ENCODE results near the gene SPP2. TPM values are rescaled to one million over a fixed set of nuclear protein-coding genes. Genes with fewer than 3 reads are reported as not detected.

SPP2 gene
- total RNA-seq, 1 donor from 2014 or later, result not detected

DNA sequence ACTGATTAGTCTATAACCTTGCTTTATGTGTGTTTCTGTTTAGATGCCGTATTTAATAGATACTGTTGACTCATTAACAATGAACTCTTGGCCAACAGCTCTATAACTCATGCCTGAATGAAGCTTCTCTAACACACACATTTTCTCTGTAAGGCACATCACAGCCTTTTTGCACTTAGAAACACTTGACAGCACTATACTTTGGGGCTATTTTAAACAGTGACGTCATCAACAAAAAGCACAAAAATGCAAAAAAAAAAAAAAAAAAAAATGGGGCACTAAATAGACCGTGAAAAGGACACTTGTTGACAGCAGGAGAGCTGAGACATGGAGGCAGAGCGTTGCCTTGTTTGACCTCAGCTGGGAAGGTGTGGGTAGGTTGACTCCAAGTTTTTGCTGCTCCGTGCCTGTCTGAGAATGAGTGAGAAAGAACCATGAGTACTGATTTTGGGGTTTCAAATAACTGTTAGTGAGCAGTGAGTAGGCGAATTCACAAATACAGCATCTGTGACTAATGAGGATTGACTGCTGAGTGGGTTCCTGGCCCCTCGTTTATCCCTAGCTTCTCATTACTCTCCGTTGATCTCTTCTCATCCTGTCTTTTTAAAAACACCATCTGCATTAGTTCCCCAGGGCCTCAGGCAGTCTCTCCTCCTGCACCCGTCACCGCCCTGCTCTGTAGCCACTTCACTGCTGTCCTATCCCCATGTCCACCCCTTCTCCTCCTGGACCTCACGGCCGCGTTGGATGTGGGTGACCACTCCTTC is 24.4 kb downstream of the SPP2 start:
- no peaks in the 10 kb centered on the region for H3K36me3 ChIP-seq
- intact Hi-C loops (cut with DNase I), result no loop called here

DNA sequence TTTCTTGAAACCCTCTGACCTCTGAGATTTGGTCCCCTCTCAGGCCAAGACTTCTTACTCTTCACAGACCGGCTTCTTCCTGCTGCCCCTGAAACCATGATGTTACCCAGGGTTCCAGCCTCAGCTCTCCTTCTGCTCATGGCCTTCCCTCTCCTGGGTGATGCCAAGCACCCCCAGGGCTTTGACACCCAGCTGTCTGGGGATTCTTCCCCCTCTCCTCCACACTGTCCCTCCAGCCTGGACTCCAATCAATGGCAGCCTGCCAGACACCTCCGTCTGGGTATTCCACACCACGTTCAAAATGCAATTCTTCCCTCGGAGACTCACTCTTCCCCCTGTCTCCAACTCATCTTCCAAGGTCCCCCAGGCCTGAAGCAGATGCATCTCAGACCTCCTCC is 25.0 kb downstream of the SPP2 start:
- Histone ChIP-seq H3K9me3 (no peaks in the 10 kb centered on the region), H3K4me1 (no peaks in the 10 kb centered on the region), H3K4me3 (no peak overlapping the region), H3K27ac (no peak overlapping the region), H3K36me3 (no peaks in the 10 kb centered on the region), H3K27me3 (no peaks in the 10 kb centered on the region)
- intact Hi-C loops (cut with DNase I), result no loop called here
- no peak for TF ChIP-seq POLR2A (IDR thresholded peaks at IDR 0.05)
- no peak for TF ChIP-seq POLR2AphosphoS5 (IDR thresholded peaks at IDR 0.05; ENCODE audit: insufficient read depth in 1 of 2, low read depth in 1 of 2)
- TF ChIP-seq, protein P1, sequence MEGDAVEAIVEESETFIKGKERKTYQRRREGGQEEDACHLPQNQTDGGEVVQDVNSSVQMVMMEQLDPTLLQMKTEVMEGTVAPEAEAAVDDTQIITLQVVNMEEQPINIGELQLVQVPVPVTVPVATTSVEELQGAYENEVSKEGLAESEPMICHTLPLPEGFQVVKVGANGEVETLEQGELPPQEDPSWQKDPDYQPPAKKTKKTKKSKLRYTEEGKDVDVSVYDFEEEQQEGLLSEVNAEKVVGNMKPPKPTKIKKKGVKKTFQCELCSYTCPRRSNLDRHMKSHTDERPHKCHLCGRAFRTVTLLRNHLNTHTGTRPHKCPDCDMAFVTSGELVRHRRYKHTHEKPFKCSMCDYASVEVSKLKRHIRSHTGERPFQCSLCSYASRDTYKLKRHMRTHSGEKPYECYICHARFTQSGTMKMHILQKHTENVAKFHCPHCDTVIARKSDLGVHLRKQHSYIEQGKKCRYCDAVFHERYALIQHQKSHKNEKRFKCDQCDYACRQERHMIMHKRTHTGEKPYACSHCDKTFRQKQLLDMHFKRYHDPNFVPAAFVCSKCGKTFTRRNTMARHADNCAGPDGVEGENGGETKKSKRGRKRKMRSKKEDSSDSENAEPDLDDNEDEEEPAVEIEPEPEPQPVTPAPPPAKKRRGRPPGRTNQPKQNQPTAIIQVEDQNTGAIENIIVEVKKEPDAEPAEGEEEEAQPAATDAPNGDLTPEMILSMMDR (IDR thresholded peaks at IDR 0.05), result no peak
- DNase-seq (ENCODE audit: extremely low spot score in 2 of 2), result no peak

More for the DNA sequence above, 24.4 kb downstream of the SPP2 start:
- Histone ChIP-seq H3K27me3 (no peaks in the 10 kb centered on the region), H3K27ac (no peak overlapping the region), H3K9me3 (no peaks in the 10 kb centered on the region), H3K4me1 (no peaks in the 10 kb centered on the region), H3K4me3 (no peak overlapping the region)
- TF ChIP-seq, protein P1 (IDR thresholded peaks at IDR 0.05), result no peak
- TF ChIP-seq POLR2AphosphoS5 (IDR thresholded peaks at IDR 0.05; ENCODE audit: insufficient read depth in 1 of 2, low read depth in 1 of 2), result no peak
- no peak for TF ChIP-seq POLR2A (IDR thresholded peaks at IDR 0.05)
- no peak for DNase-seq (ENCODE audit: extremely low spot score in 2 of 2)

DNA sequence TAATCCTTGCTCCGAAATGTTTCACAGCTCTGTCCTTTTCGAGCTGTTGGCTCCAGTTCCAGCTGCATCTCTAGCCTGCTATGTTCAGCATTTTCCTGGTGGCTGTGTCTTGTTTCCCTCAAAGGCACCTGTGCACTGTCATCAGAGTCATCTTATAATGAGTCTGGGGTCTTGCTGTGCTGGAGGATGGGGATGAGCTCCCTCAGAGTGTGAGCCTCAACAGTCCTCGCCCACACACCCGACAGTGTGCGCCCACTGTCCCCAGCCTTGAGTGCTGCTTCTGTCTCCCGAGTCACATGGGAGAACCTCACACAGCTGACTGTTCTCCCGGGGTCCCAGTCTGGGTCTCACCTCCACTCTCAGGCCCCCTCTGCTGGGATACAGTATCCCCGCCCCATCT is 25.4 kb downstream of the SPP2 start:
- Histone ChIP-seq H3K9me3 (no peaks in the 10 kb centered on the region), H3K4me3 (no peak overlapping the region), H3K27me3 (no peaks in the 10 kb centered on the region), H3K4me1 (no peaks in the 10 kb centered on the region), H3K36me3 (no peaks in the 10 kb centered on the region), H3K27ac (no peak overlapping the region)
- no peak for DNase-seq (ENCODE audit: extremely low spot score in 2 of 2)
- intact Hi-C loops (cut with DNase I), result no loop called here
- TF ChIP-seq POLR2A (IDR thresholded peaks at IDR 0.05), result no peak
- TF ChIP-seq POLR2AphosphoS5 (IDR thresholded peaks at IDR 0.05; ENCODE audit: insufficient read depth in 1 of 2, low read depth in 1 of 2), result no peak
- TF ChIP-seq, protein P1 (IDR thresholded peaks at IDR 0.05), result no peak

DNA sequence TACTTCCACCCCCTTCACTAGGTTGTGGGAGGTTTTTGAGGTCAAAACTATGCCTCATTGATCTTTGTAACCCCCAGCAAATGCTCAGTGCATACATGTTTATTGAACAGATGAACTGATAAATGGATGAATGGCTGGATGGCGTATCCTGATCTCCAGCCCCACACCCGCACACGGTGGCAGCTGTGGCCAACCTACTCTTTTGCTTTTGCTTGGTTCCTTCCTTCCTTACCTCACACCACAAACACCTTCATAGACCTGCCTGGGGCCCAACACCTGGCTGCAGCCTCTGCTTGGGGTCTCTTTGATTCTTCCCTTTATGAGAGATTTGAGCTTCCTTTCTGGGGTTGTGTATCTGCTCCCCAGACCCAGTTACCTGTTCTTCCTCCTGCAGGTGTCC is 25.9 kb downstream of the SPP2 start:
- DNase-seq (ENCODE audit: extremely low spot score in 2 of 2), result peak in 1 of 2 donors; percentile 42
- Histone ChIP-seq H3K4me3 (no peak overlapping the region), H3K4me1 (no peaks in the 10 kb centered on the region), H3K27ac (no peak overlapping the region), H3K36me3 (no peaks in the 10 kb centered on the region), H3K9me3 (no peaks in the 10 kb centered on the region), H3K27me3 (no peaks in the 10 kb centered on the region)
- TF ChIP-seq POLR2A (IDR thresholded peaks at IDR 0.05), result no peak
- intact Hi-C loops (cut with DNase I), result no loop called here

DNA sequence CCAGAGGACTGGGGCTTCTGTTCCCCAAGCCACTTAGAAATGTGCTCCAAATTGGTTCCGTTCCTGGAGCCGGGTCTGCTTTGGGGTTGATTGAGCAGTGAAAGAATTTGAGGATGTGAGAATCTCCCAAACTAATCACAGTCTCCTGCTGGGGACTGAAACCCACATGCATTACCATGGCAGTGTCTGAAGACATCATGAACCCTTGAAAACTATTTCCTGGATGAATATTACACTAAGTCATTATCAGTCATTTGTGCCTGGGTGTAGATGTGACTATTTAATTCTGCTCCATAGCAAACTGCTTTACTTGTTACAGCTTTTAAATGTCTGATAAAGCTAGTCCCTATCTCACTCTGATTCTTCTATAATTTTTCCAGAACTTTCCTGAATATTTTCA is 27.6 kb downstream of the SPP2 start:
- Histone ChIP-seq H3K4me1 (no peaks in the 10 kb centered on the region), H3K9me3 (no peaks in the 10 kb centered on the region), H3K27me3 (no peaks in the 10 kb centered on the region), H3K27ac (no peak overlapping the region), H3K4me3 (no peak overlapping the region), H3K36me3 (no peaks in the 10 kb centered on the region)
- intact Hi-C loops (cut with DNase I), result no loop called here
- TF ChIP-seq, protein P1 (IDR thresholded peaks at IDR 0.05), result no peak
- TF ChIP-seq POLR2AphosphoS5 (IDR thresholded peaks at IDR 0.05; ENCODE audit: insufficient read depth in 1 of 2, low read depth in 1 of 2) (no peak), POLR2A (IDR thresholded peaks at IDR 0.05) (no peak)
- no peak for DNase-seq (ENCODE audit: extremely low spot score in 2 of 2)

Data from vagina (tissue), 2 donors.